HG02642 (cell line): ENCODE measurements around the gene ZSCAN32.

Experiments used
- ATAC-seq: cut with Tn5 transposase; IDR thresholded peaks from one replicate; pipeline ENCODE4 v1.9.1; 2021; ENCODE audit warnings: mild to moderate bottlenecking; ENCODE audit not compliant: unreplicated experiment, poor library complexity

ZSCAN32 gene

GRCh38 chr16:3400779-3401688 is at the start of gene ZSCAN32, which contains the start of gene ZNF174:
TSS of gene ZSCAN32 (minus strand) at chr16:3401004. CDS start at chr16:3397557, 3,447 bp downstream.
TSS of gene ZNF174 (plus strand) at chr16:3401215. CDS start at chr16:3402005, 790 bp downstream.
- peak; percentile 98 for ATAC-seq

- peak; percentile 29 for ATAC-seq
Observed at GRCh38 chr16:3444032-3444388, 43.2 kb upstream of the ZSCAN32 start.

- peak; percentile 91 for ATAC-seq
Observed at GRCh38 chr16:3443108-3444031, 42.6 kb upstream of the ZSCAN32 start, which contains the start of the genes NAA60 and ZNF597. TSS of gene NAA60 (plus strand) at chr16:3443680. CDS start at chr16:3476228, 32,548 bp downstream. TSS of gene ZNF597 (minus strand) at chr16:3443504. CDS start at chr16:3443153, 351 bp downstream.

- no peak for ATAC-seq
Observed at GRCh38 chr16:3439637-3440036, 38.8 kb upstream of the ZSCAN32 start.

GRCh38 chr16:3434373-3434772 is 33.6 kb upstream of the ZSCAN32 start:
- no peak for ATAC-seq

GRCh38 chr16:3431779-3432219 is 31.0 kb upstream of the ZSCAN32 start:
- no peak for ATAC-seq

- ATAC-seq = no peak
Observed at GRCh38 chr16:3413730-3414379, 13.1 kb upstream of the ZSCAN32 start.

GRCh38 chr16:3408561-3409197 is 7.9 kb upstream of the ZSCAN32 start:
- ATAC-seq = no peak

GRCh38 chr16:3401719-3402397 is 1.1 kb upstream of the ZSCAN32 start:
- no peak for ATAC-seq

- ATAC-seq = no peak
Observed at GRCh38 chr16:3400446-3400778, 392 bp downstream of the ZSCAN32 start.

GRCh38 chr16:3389663-3390338 is 11.0 kb downstream of the ZSCAN32 start:
- no peak for ATAC-seq

GRCh38 chr16:3388325-3388724 is 12.5 kb downstream of the ZSCAN32 start:
- no peak for ATAC-seq

GRCh38 chr16:3383045-3383448 is 17.8 kb downstream of the ZSCAN32 start:
- ATAC-seq = no peak

- ATAC-seq = no peak
Observed at GRCh38 chr16:3377917-3378316, 22.9 kb downstream of the ZSCAN32 start.

GRCh38 chr16:3375680-3376079 is 25.1 kb downstream of the ZSCAN32 start:
- ATAC-seq = no peak

- no peak for ATAC-seq
Observed at GRCh38 chr16:3369073-3369472, 31.7 kb downstream of the ZSCAN32 start.

- ATAC-seq = peak; percentile 62
Observed at GRCh38 chr16:3364774-3365427, 35.9 kb downstream of the ZSCAN32 start.

GRCh38 chr16:3363793-3364192 is 37.0 kb downstream of the ZSCAN32 start:
- ATAC-seq = no peak
